ENCODE data around the gene AXDND1. TPM values are rescaled to one million over a fixed set of nuclear protein-coding genes. Genes with fewer than 3 reads are reported as not detected.

AXDND1 gene
- total RNA-seq, 3 donors from 2014 or later: 0.48 to 1.8 (median 0.98) TPM

DNA sequence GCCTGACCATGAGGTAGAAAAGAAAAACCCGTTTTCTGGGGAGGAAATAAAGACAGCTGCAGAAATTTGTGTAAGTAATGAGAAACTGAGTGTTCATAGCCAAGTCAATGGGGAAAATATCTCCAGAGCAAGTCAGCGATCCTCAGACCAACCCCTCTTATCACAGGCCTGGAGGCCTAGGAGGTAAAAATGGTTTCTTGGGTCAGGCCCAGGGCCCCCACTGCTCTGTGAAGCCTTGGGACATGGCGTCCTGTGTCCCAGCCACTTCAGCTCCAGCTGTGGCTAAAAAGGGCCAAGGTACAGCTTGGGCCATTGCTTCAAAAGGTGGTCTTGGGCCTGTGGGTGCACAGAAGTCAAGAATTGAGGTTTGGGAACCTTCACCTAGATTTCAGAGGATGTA lies 108.9 kb downstream of the AXDND1 start:
- Histone ChIP-seq H3K27ac (no peak overlapping the region), H3K36me3 (no peaks in the 10 kb centered on the region), H3K4me1 (no peaks in the 10 kb centered on the region), H3K9me3 (peaks cover 36 to 53% of the 10 kb centered on the region in 2 donors), H3K4me3 (no peak overlapping the region), H3K27me3 (no peaks in the 10 kb centered on the region)
- TF ChIP-seq, protein P1, sequence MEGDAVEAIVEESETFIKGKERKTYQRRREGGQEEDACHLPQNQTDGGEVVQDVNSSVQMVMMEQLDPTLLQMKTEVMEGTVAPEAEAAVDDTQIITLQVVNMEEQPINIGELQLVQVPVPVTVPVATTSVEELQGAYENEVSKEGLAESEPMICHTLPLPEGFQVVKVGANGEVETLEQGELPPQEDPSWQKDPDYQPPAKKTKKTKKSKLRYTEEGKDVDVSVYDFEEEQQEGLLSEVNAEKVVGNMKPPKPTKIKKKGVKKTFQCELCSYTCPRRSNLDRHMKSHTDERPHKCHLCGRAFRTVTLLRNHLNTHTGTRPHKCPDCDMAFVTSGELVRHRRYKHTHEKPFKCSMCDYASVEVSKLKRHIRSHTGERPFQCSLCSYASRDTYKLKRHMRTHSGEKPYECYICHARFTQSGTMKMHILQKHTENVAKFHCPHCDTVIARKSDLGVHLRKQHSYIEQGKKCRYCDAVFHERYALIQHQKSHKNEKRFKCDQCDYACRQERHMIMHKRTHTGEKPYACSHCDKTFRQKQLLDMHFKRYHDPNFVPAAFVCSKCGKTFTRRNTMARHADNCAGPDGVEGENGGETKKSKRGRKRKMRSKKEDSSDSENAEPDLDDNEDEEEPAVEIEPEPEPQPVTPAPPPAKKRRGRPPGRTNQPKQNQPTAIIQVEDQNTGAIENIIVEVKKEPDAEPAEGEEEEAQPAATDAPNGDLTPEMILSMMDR (IDR thresholded peaks at IDR 0.05): no peak
- no peak for TF ChIP-seq POLR2A (IDR thresholded peaks at IDR 0.05)
- intact Hi-C loops (cut with DNase I; ENCODE audit: low total_unique reads): no loop called here
- DNase-seq (ENCODE audit: low spot score in 2 of 2): no peak

DNA sequence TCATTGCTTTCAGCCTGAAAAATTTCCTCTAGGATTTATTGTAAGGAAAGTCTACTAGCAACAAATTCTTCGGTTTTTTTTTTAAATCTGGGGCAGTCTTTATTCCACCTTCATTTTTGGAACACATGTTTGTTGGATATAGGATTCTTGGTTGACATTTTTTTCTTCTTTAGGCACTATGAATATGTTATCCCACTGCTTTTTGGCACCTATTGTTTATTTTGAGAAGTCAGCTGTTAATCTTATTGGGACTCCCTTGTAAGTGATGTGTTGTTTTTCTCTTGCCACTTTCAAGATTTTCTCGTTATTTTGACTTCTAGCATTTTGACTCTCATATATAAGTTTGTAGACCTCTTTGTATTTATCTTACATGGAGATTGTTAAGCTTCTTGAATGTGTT lies 110.7 kb downstream of the AXDND1 start:
- Histone ChIP-seq H3K9me3 (peaks cover 36 to 43% of the 10 kb centered on the region in 2 donors), H3K27me3 (no peaks in the 10 kb centered on the region), H3K36me3 (no peaks in the 10 kb centered on the region), H3K4me1 (no peaks in the 10 kb centered on the region), H3K27ac (no peak overlapping the region), H3K4me3 (no peak overlapping the region)
- TF ChIP-seq, protein P1 (IDR thresholded peaks at IDR 0.05): no peak
- TF ChIP-seq POLR2AphosphoS5 (IDR thresholded peaks at IDR 0.05): no peak
- no peak for TF ChIP-seq POLR2A (IDR thresholded peaks at IDR 0.05)
- intact Hi-C loops (cut with DNase I; ENCODE audit: low total_unique reads): no loop called here
- no peak for DNase-seq (ENCODE audit: low spot score in 2 of 2)

- Histone ChIP-seq H3K9me3 (peaks cover 36 to 43% of the 10 kb centered on the region in 2 donors), H3K4me1 (no peaks in the 10 kb centered on the region), H3K27me3 (no peaks in the 10 kb centered on the region), H3K27ac (no peak overlapping the region), H3K4me3 (no peak overlapping the region), H3K36me3 (no peaks in the 10 kb centered on the region)
- TF ChIP-seq, protein P1 (IDR thresholded peaks at IDR 0.05): no peak
- no peak for TF ChIP-seq POLR2AphosphoS5 (IDR thresholded peaks at IDR 0.05)
- no peak for TF ChIP-seq POLR2A (IDR thresholded peaks at IDR 0.05)
- no peak for DNase-seq (ENCODE audit: low spot score in 2 of 2)
- intact Hi-C loops (cut with DNase I; ENCODE audit: low total_unique reads): no loop called here
Observed at GRCh38 chr1:179478370-179478769, 112.6 kb downstream of the AXDND1 start.

DNA sequence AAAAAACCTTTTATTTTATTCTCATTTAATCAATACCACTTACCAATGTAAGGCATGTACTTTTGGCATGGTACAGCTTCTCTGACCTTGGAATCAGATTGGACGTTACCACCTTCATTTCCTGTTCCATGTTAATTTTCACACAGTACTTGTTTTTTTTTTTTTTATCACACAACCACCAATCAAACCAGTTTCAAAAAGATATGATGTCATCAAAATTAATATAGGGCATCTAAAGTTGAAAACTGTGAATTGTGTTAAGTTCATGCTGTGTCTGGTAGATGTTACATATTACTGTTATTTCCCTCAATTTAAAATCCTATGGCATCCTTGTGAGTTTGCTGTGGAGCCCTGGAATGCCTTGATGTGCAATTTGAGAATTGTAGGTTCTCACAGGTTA lies 124.8 kb downstream of the AXDND1 start:
- intact Hi-C loops (cut with DNase I; ENCODE audit: low total_unique reads): no loop called here

DNA sequence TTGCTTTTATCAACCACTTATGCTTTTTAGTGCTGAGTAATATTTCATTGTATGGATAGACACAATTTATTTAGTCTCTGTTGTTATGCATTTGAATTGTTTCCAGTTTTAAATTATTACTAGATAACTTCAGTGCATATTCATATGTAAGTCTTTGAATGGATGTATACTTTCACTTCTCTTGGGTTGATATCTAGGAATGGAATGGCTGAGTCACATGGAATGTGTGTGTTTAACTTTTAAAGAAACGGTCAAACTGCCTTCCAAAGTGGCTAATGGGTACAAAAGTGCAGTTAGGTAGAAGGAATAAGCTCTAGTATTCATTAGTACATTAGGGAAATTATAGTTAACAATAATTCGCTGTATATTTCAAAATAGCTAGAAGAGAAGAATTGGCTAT lies 127.6 kb downstream of the AXDND1 start:
- Histone ChIP-seq H3K27ac (no peak overlapping the region), H3K36me3 (no peaks in the 10 kb centered on the region), H3K4me3 (no peak overlapping the region), H3K27me3 (no peaks in the 10 kb centered on the region), H3K4me1 (no peaks in the 10 kb centered on the region), H3K9me3 (no peaks in the 10 kb centered on the region)
- intact Hi-C loops (cut with DNase I; ENCODE audit: low total_unique reads): no loop called here
- no peak for TF ChIP-seq POLR2A (IDR thresholded peaks at IDR 0.05)
- TF ChIP-seq, protein P1 (IDR thresholded peaks at IDR 0.05): no peak
- no peak for TF ChIP-seq POLR2AphosphoS5 (IDR thresholded peaks at IDR 0.05)
- no peak for DNase-seq (ENCODE audit: low spot score in 2 of 2)

More for the DNA sequence above, 124.8 kb downstream of the AXDND1 start:
- no peaks in the 10 kb centered on the region for H3K27me3 ChIP-seq
- no peak for DNase-seq (ENCODE audit: low spot score in 2 of 2)
- H3K4me3 ChIP-seq: no peak overlapping the region
- no peak overlapping the region for H3K27ac ChIP-seq
- no peaks in the 10 kb centered on the region for H3K36me3 ChIP-seq
- TF ChIP-seq, protein P1 (IDR thresholded peaks at IDR 0.05): no peak
- TF ChIP-seq POLR2AphosphoS5 (IDR thresholded peaks at IDR 0.05) (no peak), POLR2A (IDR thresholded peaks at IDR 0.05) (no peak)
- peaks cover 7 to 15% of the 10 kb centered on the region in 2 donors for H3K9me3 ChIP-seq
- no peaks in the 10 kb centered on the region for H3K4me1 ChIP-seq
